Osteoblast (primary cell): ENCODE results near the gene RMI2. TPM values are rescaled to one million over a fixed set of nuclear protein-coding genes. Genes with fewer than 3 reads are reported as not detected.
A peak's percentile ranks its signal among the peaks of the same experiment; 100 is the strongest.

Experiments used
- DNase-seq: peaks from one replicate; pipeline ENCODE4 v3.0.0; 2011; ENCODE audit warnings: low spot score, mixed read lengths; ENCODE audit not compliant: insufficient read length; ENCODE audit errors: missing footprints
- H2AFZ ChIP-seq: 2 replicates; pipeline ENCODE4 v1.6.0; 2011; ENCODE audit warnings: mild to moderate bottlenecking, low read length
- H3K27ac ChIP-seq: 2 replicates; pipeline ENCODE4 v1.5.1; 2011; ENCODE audit warnings: mild to moderate bottlenecking, low read depth, low read length, moderate library complexity
- H3K27me3 ChIP-seq: 2 replicates; pipeline ENCODE4 v1.6.0; 2012; ENCODE audit warnings: mild to moderate bottlenecking, control low read depth, inconsistent platforms, low read length, moderate library complexity; ENCODE audit not compliant: insufficient read depth
- H3K36me3 ChIP-seq: 2 replicates; pipeline ENCODE4 v1.5.1; 2011; ENCODE audit warnings: mild to moderate bottlenecking, low read length, control low read depth, moderate library complexity; ENCODE audit not compliant: insufficient read depth
- H3K4me1 ChIP-seq: 2 replicates; pipeline ENCODE4 v1.5.1; 2011; ENCODE audit warnings: mild to moderate bottlenecking, low read length, control low read depth, moderate library complexity; ENCODE audit not compliant: insufficient read depth
- H3K4me2 ChIP-seq: 2 replicates; pipeline ENCODE4 v1.6.0; 2011; ENCODE audit warnings: mild to moderate bottlenecking, low read length; ENCODE audit not compliant: insufficient read depth
- H3K4me3 ChIP-seq: fragments of 200-600 bp; sonication (generic); 3 replicates; pipeline ENCODE4 v1.5.1; 2012; ENCODE audit warnings: mild to moderate bottlenecking, low read length, inconsistent platforms; ENCODE audit not compliant: insufficient read depth
- H3K79me2 ChIP-seq: 2 replicates; pipeline ENCODE4 v1.6.0; 2012; ENCODE audit warnings: mild to moderate bottlenecking, low read length, control low read depth, inconsistent platforms; ENCODE audit not compliant: insufficient read depth
- H3K9me3 ChIP-seq: 2 replicates; pipeline ENCODE4 v1.5.1; 2011; ENCODE audit warnings: low read depth, low read length, control low read depth
- H4K20me1 ChIP-seq: 2 replicates; pipeline ENCODE4 v1.6.0; 2012; ENCODE audit warnings: mild to moderate bottlenecking, low read length, control low read depth; ENCODE audit not compliant: insufficient read depth
- CTCF ChIP-seq: IDR thresholded peaks from 2 replicates; pipeline ENCODE4 v1.5.1; 2011; ENCODE audit warnings: mild to moderate bottlenecking, low read depth, low read length, moderate library complexity; ENCODE audit errors: extremely low read depth
- total RNA-seq: library from RNA; depleted of rRNA; stranded (reverse); fragments of >200 nt; gene quantifications from 2 replicates; pipeline ENCODE4 v1.2.3, GENCODE V29; 2012

RMI2 gene
- total RNA-seq, 1 donor, result 1.4 TPM

GRCh38 chr16:11389631-11390565 is 44.6 kb downstream of the RMI2 start:
- Histone ChIP-seq H2AFZ (no peak overlapping the region), H4K20me1 (no peaks in the 10 kb centered on the region), H3K4me2 (no peak overlapping the region), H3K79me2 (no peaks in the 10 kb centered on the region), H3K36me3 (no peaks in the 10 kb centered on the region), H3K27ac (no peak overlapping the region), H3K4me1 (peaks cover 8% of the 10 kb centered on the region), H3K27me3 (no peaks in the 10 kb centered on the region), H3K4me3 (no peak overlapping the region), H3K9me3 (no peaks in the 10 kb centered on the region)
- DNase-seq, result peak; percentile 68
- TF ChIP-seq CTCF, result no peak

- Histone ChIP-seq H3K79me2 (no peaks in the 10 kb centered on the region), H3K27me3 (no peaks in the 10 kb centered on the region), H2AFZ (no peak overlapping the region), H3K4me1 (peaks cover 8% of the 10 kb centered on the region), H3K27ac (no peak overlapping the region), H4K20me1 (no peaks in the 10 kb centered on the region), H3K4me2 (no peak overlapping the region), H3K36me3 (no peaks in the 10 kb centered on the region), H3K4me3 (no peak overlapping the region), H3K9me3 (no peaks in the 10 kb centered on the region)
- peak; percentile 64 for DNase-seq
- TF ChIP-seq CTCF, result no peak
Observed at GRCh38 chr16:11390573-11391495, 45.6 kb downstream of the RMI2 start.

- H2AFZ ChIP-seq, result no peak overlapping the region
- no peak overlapping the region for H3K4me2 ChIP-seq
- no peaks in the 10 kb centered on the region for H3K36me3 ChIP-seq
- H3K79me2 ChIP-seq, result no peaks in the 10 kb centered on the region
- H3K27ac ChIP-seq, result no peak overlapping the region
- no peaks in the 10 kb centered on the region for H3K27me3 ChIP-seq
- H3K4me1 ChIP-seq, result peaks cover 7% of the 10 kb centered on the region
- no peaks in the 10 kb centered on the region for H4K20me1 ChIP-seq
- H3K4me3 ChIP-seq, result no peak overlapping the region
- DNase-seq, result no peak
- no peak for TF ChIP-seq CTCF
- no peaks in the 10 kb centered on the region for H3K9me3 ChIP-seq
Observed at GRCh38 chr16:11391576-11391975, 46.3 kb downstream of the RMI2 start.
